ENCODE data around the gene IP6K1. TPM values are rescaled to one million over a fixed set of nuclear protein-coding genes. Genes with fewer than 3 reads are reported as not detected.

IP6K1 gene
- total RNA-seq, 1 donor from 2014 or later: 37.7 TPM

DNA sequence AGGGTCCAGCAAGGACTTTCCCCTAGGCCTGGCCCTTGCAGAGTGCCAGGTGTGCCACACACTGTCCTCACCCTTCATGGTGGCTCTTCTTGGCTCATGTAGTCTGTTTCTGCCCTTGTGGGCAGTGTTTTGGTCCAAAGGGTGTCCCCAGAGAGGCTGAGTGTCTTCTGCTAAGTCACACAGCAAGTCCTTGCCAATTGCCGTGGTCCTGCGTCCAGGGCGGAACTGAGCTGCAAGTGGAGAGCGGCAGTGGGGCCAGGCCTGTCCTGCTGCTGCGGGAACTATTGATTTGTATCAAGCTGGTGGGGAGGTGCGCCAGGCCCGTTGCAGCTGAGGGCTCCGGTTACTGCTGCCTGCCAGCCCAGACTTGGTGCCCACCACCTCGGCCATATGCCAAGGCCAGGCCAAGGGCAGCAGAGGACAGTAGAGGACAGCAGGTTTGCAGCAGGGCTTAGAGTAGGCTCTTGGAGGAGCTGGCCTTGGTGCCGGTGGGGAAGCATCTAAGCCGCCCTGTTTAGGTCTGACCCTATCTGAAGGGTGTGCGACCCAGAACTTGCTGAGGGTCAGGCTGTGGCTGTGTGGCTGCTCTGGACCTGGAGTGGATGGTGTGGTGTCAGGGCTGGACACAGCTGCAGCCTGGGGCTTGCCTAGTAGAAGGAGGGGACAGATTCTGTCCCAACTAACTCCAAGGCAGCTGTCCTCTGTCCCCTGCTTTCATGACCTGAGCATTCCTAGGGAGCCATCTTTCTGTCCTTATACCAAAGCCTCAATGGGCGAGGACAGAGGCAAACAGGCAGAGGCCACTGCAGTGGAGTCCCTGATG, 71.4 kb downstream of the IP6K1 start:
- Histone ChIP-seq H3K4me3 (ENCODE audit: low read depth, low read length) (no peak overlapping the region), H3K36me3 (ENCODE audit: control insufficient read depth, insufficient read depth, low read length) (no peaks in the 10 kb centered on the region), H3K27me3 (ENCODE audit: control insufficient read depth, insufficient read depth, low read length) (peaks cover 11% of the 10 kb centered on the region)
- TF ChIP-seq, protein P1, sequence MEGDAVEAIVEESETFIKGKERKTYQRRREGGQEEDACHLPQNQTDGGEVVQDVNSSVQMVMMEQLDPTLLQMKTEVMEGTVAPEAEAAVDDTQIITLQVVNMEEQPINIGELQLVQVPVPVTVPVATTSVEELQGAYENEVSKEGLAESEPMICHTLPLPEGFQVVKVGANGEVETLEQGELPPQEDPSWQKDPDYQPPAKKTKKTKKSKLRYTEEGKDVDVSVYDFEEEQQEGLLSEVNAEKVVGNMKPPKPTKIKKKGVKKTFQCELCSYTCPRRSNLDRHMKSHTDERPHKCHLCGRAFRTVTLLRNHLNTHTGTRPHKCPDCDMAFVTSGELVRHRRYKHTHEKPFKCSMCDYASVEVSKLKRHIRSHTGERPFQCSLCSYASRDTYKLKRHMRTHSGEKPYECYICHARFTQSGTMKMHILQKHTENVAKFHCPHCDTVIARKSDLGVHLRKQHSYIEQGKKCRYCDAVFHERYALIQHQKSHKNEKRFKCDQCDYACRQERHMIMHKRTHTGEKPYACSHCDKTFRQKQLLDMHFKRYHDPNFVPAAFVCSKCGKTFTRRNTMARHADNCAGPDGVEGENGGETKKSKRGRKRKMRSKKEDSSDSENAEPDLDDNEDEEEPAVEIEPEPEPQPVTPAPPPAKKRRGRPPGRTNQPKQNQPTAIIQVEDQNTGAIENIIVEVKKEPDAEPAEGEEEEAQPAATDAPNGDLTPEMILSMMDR (IDR thresholded peaks at IDR 0.05; ENCODE audit: insufficient read depth, low read length, poor library complexity, severe bottlenecking): no peak
- no peak for DNase-seq (ENCODE audit: low read depth)

DNA sequence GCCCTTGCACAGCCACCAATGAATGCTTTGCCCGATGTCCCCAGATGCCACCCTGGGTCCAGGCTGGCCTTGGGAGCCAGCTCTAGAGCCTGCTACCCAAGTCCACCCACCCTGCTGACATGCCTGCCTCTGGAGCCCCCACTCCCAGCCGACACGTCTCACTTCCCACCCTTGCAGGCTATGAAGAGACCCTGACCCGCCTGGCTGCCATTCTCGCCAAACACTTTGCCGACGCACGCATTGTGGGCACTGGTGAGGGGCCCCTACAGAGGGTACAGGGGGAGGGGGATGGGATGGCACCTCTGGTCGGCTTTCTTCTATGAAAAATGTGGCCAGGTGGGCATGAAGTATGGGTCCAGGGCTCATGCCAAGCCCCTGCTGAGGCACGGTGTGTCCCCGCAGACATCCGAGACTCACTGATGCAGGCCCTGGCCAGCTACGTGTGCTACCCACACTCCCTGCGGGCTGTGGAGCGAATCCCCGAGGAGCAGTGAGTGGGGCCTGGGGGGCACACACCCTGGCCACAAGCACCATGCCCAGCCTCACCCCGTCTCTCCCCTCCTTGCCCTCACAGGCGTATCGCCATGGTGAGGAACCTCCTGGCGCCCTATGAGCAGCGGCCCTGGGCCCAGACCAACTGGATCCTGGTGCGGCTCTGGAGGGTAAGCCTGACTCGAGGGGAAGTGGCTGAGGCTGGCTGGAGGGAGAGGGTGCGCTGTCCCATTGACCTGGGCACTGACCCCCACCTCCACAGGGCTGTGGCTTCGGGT, 72.8 kb downstream of the IP6K1 start:
- Histone ChIP-seq H3K36me3 (ENCODE audit: control insufficient read depth, insufficient read depth, low read length) (no peaks in the 10 kb centered on the region), H3K4me3 (ENCODE audit: low read depth, low read length) (no peak overlapping the region), H3K27me3 (ENCODE audit: control insufficient read depth, insufficient read depth, low read length) (peaks cover 5% of the 10 kb centered on the region)
- TF ChIP-seq, protein P1 (IDR thresholded peaks at IDR 0.05; ENCODE audit: insufficient read depth, low read length, poor library complexity, severe bottlenecking): no peak
- no peak for DNase-seq (ENCODE audit: low read depth)

DNA sequence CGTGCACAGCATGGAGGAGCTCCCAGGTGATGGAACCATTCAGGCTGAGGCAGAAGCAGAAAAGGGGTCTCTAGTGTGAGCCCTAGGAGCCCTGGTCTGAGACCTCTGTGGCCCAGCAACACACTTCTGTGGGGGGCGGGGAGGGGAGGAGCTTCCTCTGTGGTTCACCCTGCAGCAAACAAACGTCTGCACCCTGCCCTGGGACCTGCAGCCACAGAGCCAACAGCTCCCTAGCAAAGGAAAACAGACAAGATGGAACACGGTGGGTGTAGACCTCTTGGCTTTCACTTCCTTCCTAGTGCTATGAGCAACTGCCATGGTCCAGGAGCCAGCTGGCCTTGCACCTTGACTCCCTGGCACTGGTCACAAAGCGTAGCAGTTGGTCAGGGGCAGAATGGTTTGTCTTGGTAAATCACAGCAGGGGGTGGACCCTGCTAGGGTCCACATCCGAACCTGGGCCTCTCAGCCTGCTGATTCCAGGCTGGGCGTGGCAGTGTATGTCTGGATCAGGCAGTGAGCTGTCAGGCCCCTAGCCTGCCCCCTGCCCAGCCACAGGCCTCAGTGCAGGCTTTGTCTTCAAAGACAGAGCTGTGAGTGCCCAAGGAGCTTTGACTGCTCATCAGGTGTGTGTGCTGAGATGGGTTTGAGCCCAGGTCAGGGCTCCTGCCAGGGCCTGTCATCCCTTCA, 73.6 kb downstream of the IP6K1 start:
- TF ChIP-seq, protein P1 (IDR thresholded peaks at IDR 0.05; ENCODE audit: insufficient read depth, low read length, poor library complexity, severe bottlenecking): no peak
- no peak for DNase-seq (ENCODE audit: low read depth)
- H3K36me3 ChIP-seq (ENCODE audit: control insufficient read depth, insufficient read depth, low read length): no peaks in the 10 kb centered on the region
- no peak overlapping the region for H3K4me3 ChIP-seq (ENCODE audit: low read depth, low read length)
- no peaks in the 10 kb centered on the region for H3K27me3 ChIP-seq (ENCODE audit: control insufficient read depth, insufficient read depth, low read length)

DNA sequence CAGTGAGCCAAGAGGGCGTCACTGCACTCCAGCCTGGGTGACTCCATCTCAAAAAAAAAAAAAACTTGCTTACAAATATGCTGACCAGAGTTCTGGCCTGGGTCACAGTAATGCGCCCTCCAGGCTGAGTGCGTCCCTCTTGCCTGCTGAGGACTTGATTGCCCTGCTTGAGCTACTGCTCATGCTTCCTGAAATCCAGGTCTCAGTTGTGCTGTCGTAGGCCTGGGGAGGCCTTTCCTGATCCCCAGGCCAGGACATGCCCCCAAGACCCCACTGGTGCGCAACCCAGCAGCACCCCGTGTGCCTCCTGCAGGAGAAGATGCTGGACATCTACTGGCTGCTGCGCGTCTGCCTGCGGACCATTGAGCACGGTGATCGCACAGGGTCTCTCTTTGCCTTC, 74.2 kb downstream of the IP6K1 start:
- TF ChIP-seq, protein P1 (IDR thresholded peaks at IDR 0.05; ENCODE audit: insufficient read depth, low read length, poor library complexity, severe bottlenecking): no peak
- no peak for DNase-seq (ENCODE audit: low read depth)
- H3K27me3 ChIP-seq (ENCODE audit: control insufficient read depth, insufficient read depth, low read length): no peaks in the 10 kb centered on the region
- H3K36me3 ChIP-seq (ENCODE audit: control insufficient read depth, insufficient read depth, low read length): no peaks in the 10 kb centered on the region
- no peak overlapping the region for H3K4me3 ChIP-seq (ENCODE audit: low read depth, low read length)

DNA sequence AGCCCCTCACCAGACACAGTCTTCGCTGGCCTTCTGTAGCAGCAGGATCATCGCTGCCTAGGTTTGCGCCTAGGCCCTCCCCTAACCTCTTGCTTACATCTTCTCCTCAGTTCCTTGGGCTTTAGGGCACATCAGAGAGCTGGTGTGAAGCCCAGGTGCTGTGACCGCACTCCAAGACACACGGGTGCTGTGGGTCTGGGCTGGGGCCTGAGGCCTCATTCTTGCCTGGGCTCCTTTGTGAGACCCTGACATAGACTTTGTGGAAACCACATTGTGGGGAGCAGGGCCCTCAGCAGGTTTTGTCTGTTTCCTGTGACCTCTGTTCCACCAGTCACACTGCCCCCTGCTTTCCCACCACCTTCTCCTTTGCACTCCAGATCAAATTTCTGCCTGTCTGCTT, 74.9 kb downstream of the IP6K1 start:
- H3K27me3 ChIP-seq (ENCODE audit: control insufficient read depth, insufficient read depth, low read length): no peaks in the 10 kb centered on the region
- no peaks in the 10 kb centered on the region for H3K36me3 ChIP-seq (ENCODE audit: control insufficient read depth, insufficient read depth, low read length)
- H3K4me3 ChIP-seq (ENCODE audit: low read depth, low read length): no peak overlapping the region
- TF ChIP-seq, protein P1 (IDR thresholded peaks at IDR 0.05; ENCODE audit: insufficient read depth, low read length, poor library complexity, severe bottlenecking): no peak
- no peak for DNase-seq (ENCODE audit: low read depth)
